ENCODE measurements around the gene CNTF.

Gene CNTF

DNA sequence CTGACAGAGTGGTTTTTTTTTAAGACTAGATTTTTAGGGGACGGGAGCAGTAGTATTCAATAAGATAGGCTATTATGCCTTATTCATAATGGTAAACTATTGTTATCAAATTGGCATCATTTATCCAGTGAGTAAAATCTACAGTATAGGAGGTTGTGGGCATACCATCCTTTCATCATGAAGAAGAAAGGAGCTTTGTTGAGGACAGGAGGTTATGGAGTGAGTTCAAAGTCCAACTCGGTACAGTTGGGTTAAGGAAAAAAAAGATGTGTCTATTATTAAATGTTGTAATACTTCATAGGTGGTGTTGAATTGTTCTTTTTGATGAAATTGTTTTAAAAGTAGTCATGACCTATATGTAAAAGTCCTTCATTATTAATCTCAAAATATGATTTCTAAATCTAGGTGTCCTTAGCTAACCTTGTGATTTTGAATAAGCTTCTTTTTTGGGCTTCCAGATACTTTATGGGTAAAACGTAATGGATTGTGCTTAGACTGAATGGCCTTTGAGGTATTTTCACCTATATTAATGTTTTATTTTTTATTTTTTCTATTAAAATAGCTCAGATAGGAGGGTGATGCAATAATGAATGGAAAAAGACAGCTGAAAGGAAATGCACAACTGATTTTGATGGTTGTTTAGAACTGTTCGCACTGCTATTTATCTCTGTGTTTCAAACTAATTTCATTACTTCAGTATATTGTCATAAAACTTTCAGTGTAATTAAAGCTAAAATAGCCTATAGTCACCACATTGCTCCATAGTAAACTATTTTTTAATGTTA is 15.3 kb upstream of the CNTF start:
- DNase-seq (ENCODE audit: low spot score) = no peak

DNA sequence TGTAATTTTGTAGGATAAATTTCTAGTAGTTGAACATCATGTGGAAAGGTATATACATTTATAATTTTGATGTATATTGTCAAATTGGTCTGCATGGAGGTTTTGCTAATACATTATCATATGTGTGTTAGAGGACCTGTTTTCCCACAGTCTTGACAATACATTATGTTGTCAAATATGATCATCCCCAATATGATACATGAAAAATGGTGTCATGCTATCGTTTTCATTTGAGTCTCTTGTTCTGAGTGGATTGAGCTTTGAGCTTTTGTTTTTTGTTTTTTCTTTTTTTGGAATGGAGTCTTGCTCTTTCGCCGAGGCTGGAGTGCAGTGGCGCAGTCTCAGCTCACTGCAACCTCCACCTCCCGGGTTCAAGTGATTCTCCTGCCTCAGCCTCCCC is 14.1 kb upstream of the CNTF start:
- no peak for DNase-seq (ENCODE audit: low spot score)

DNA sequence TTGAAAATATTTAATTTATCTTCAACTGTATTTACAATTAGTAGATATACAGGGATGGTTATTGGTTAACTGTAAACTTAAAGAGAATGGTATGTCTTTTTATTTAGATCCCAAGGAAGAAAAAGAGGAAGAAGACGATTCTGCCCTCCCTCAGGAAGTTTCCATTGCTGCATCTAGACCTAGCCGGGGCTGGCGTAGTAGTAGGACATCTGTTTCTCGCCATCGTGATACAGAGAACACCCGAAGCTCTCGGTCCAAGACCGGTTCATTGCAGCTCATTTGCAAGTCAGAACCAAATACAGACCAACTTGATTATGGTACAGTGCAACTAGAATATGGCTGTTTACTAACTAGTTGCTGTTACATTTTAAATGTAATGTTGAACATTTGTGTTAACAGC is 12.7 kb upstream of the CNTF start:
- DNase-seq (ENCODE audit: low spot score) = no peak

DNA sequence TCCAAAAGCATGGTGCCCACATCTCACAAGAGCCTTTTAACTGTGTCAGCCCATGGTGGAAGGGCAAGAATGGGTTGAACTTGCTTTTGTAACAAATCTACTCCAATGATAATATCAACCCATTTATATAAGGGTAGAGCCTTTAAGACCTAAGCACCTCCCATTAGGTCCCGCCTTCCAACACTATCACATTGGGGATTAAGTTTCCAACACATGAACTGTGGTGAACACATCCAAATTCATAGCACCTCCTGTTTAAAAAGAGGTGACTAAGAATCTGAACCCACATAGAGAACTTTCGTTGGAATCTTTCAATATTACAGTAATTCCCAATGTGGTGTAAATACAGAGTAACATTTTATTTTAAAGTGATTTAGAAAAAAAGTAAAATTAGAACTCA is 9.2 kb upstream of the CNTF start:
- DNase-seq (ENCODE audit: low spot score) = no peak

DNA sequence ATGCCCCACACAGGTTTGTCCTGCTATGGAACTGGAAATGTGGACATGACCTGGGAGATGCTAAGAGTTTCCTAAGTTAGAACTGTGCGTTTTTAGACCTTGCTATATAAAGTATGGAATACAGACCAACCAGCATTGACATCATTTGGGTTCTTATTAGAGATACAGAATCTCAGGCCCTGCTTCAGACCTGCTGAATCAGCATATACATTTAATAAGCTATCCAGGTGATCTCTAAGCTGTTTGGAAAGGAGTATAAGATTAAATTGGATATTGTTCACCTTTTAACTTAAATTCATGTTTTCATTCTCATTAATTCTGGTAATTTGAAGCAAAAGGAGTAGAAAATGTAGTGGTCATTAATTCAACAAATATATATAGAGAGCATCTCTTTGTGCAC is 6.9 kb upstream of the CNTF start:
- no peak for DNase-seq (ENCODE audit: low spot score)

DNA sequence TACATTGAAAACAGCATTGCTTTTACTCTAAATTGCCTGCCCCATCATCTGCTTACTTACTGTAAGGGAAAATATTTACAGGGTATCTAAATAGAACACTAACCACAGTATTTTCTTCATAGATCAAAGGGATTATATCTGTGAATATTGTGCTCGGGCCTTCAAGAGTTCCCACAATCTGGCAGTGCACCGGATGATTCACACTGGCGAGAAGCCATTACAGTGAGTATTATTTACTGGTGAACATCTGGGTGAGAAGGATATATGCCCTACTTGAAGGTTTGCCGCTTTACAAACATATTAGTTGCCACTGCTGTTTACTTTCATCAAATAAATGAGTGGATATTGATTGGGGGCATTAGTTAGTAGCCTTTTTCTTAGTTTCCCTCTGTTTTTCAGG is 5.9 kb upstream of the CNTF start:
- peak; percentile 84 for DNase-seq (ENCODE audit: low spot score)

DNA sequence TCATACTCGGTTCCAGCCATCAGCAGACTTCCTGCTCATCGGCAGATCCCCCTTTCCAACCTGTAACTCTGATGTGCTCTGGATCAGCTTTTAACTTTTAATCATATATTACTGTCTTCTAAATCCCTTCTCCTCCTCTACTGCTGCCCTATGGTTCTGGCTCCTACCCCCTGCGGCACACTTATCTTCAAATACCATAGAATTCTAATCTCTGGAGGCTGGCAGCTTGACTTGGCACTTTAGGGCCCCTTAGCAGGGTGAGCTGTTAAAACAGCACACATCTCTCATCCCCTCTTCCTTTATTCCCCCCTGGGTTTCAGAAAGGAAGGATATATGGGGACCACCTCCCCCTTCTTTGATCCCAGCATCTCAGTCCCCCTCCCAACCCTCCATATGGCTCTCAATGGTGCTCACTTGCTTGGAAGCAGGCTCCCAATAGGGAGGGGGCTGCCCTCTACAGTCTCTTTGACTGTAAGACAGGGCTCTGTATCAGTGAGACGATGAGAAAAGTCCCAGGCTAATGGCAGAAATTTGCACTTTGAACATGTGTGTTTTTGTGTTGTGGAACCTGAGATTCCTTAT is 4.4 kb upstream of the CNTF start:
- no peak for DNase-seq (ENCODE audit: low spot score)

DNA sequence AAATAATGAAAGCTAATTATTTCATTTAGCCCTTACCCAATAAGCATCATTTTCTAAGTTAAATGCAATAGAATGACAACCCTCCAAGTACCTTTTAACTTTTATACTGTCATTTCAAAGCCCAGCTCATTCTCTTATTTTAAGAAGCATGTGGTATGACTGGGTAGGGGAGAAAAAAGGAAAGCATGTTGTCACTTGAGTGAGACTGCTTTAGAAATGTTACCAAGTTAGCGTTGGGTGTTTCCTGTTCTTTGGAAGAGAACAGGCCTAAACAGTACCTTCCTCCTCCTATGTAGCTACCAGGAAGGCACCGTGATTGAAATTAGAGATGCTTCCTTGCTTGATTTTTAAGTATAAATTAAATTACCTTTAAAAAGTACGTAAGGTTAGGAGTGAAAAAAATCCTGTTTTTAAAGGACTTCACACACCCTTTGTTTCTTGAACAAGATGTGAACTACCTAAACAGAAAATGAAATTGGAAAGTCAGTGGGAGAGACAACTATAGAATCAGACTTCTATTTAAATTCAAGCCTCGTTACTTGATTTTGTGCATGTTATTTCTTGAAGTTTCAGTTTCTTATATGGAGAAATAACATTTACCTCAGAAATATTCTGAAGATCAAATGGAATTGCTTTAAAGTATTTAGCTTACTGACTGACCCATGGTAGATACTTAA is 741 bp upstream of the CNTF start:
- no peak for DNase-seq (ENCODE audit: low spot score)

DNA sequence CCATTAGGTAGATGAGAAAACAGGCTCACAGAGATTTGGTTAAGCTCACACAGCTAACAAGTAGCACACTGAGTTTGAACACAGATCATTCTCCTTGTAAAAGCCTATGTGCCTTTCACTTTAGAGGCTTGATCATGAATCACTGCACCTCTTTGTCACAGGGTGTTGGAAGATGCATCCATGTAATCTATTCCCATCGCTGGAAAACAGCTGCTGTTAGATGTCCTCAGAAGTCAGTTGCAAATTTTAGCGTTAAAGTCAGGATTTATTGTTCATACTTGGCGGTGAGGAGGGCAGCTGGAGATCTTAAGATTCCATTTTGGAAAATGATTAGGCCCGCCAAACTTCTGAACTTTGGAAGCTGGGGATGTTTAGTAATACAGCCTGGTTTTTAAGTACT is 2.6 kb downstream of the CNTF start:
- no peak for DNase-seq (ENCODE audit: low spot score)

DNA sequence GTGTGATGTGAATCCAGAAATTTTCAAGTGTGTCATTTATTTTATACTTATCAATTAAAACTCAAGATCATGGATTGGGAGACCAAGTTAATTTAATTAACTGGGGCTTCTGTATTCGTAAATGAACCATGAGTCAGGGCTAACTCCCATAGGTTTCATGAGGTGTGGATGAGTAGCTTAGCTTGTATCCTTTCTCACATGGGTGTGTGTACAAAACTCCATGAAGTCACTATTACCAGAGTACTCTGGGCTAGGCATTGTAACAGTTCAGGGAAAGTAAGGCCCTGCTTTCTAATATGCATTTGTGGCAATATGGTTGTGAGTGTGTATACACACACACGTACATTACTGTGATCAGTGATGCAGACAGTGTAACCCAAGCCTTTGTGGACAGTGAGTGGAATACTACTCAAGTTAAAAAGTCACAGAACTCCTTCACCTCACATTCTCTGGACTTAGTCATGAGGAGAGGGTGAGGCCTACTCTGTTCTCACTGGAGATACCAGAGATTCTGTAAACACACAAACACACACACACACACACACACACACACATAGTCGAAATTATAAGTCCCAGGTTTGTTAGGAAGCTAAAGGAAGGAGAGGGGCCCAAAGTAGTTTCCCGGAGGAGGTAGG is 3.5 kb downstream of the CNTF start:
- no peak for DNase-seq (ENCODE audit: low spot score)

- DNase-seq (ENCODE audit: low spot score) = no peak
Observed at GRCh38 chr11:58626934-58627483, 4.5 kb downstream of the CNTF start.

DNA sequence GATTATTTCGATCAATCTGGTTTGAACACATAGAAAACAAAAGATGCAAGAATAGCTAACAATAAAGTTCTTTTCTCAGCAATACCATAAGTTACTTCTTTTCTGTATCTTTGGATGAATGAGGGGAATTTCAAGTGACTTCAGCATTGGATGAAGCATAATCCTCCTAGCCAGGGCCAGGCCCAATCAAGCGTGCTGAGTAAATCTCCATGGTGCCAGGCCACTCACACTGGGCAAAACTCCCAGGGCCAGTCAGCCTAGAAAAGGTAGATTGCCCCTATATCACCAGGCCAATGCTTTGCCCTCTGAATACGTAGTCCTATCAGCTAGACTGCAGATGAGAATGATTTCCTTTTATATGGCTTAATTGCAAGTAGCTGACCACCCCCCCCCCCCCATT is 6.0 kb downstream of the CNTF start:
- DNase-seq (ENCODE audit: low spot score) = no peak

DNA sequence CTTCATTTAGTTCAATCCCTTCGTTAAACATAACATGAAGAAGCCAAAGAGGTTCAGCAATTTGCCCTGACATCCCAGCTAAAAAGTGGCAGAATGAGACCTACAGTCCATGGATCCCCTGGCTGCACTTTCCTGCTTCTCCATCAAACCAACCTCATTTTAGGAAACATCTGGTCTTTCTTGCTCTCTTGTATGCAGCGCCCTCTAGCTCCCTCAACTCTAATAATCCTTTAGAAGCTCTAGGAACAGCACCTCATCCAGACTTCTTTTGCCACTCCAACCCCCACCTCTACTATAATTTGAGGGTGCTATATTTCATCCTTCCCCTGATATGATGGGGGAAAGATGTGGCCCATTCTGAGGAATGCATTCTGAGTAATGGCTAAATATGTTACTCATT is 7.4 kb downstream of the CNTF start:
- peak; percentile 60 for DNase-seq (ENCODE audit: low spot score)

GRCh38 chr11:58631378-58631777 is 8.9 kb downstream of the CNTF start:
- DNase-seq (ENCODE audit: low spot score) = no peak

DNA sequence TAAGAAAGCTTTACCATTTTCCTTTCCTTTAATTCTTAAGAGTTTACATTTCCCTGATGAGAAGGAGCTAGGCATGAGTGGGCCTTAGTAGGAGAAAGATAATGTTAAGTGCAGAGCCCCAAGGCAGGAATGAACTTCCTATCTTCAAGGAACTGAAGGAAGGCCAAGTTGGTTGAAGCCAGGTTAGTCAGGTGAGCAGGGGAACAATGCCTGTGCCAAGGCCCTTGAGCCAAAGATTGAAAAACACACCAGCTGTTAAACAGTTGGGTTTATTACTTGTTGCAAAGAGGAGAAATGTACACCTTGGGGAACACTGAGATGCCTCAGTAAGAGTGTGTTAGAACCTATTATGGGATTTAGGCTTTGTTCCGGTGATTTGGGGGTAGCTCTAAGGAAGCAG is 10.0 kb downstream of the CNTF start:
- DNase-seq (ENCODE audit: low spot score) = no peak

DNA sequence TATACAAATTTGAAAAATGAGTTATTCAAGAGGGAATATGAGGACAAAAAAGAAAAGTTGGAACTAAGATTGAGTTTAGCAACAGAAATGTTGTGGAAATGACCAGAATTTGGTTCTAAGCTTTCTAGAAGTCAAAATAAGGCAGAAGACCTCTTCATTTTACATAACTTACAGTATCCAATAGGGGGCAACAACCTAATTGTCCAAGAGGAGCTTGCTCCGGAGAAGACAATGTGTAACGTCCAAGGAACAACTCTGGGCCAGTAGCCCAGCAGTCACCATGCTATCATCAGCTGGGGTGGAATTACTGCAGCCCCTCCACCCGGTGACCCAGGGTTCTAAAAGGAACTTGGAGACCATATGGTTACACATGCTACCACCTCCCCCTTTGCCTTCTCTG is 14.1 kb downstream of the CNTF start:
- DNase-seq (ENCODE audit: low spot score) = no peak

DNA sequence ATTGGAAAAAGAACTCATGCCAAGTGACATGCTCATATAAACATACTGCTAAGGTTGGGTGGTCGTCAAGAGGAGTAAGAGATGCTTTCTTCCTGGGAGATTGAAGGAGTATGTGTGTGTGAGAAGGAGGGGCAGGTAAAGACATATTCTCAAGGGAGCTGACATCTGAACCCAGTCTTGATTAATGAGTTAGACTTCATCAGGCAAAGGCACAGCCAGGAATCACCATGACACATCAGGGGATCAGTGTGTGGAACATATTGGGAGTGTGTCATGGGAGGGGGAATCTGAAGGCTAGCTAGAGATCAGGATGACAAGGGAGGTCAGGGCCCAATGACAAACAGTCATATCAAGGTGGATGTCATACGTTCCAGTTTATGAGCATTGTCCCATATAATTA is 14.9 kb downstream of the CNTF start:
- no peak for DNase-seq (ENCODE audit: low spot score)

GRCh38 chr11:58639103-58639502 is 16.6 kb downstream of the CNTF start:
- no peak for DNase-seq (ENCODE audit: low spot score)

- no peak for DNase-seq (ENCODE audit: low spot score)
Observed at GRCh38 chr11:58639669-58640068, 17.2 kb downstream of the CNTF start.

GRCh38 chr11:58640386-58641023 is 18.0 kb downstream of the CNTF start:
- no peak for DNase-seq (ENCODE audit: low spot score)

GRCh38 chr11:58641341-58641740 is 18.9 kb downstream of the CNTF start:
- no peak for DNase-seq (ENCODE audit: low spot score)
